ENCODE results near the gene PSMA4. TPM values are rescaled to one million over a fixed set of nuclear protein-coding genes. Genes with fewer than 3 reads are reported as not detected.

Gene PSMA4
- polyA plus RNA-seq, 1 donor, result 241 TPM

DNA sequence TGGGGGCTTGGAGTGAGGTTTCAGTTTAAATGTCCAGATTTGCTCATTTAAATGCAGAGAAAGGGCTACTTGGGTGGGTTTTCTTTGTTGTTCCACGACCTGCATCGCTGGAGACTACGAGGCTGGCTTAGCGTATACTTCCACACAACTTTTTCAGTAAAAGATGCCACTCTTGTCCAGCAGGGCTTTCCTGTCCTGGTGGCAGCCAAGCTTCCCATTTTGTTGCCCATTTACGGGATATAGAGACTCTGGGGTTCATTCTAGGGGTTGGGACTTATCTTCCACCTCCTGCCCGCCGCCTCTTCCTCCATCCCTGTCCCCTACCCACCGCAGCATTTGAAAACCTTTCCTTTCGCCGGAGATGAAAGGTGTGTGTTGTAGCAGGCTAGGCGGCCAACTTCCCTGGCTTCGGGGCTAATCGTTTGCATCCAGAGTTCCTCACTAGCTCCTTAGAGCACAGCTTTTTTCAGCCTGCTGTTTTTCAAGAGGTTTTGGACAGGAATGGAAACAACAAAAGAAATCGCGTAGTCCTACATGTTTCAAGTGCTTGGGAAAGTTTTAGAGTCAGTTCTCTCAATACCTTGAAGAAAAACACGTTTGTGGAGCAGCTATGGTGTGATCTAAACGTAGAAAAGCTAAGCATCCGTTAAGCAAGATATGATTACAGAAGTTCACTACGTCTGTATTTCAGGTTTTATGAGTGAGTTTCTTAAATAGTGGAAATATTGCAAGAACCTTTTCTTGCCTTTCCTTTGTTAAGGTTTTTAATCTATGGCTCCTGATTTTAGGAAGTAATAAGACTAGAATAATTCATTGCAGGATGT lies 25.9 kb downstream of the PSMA4 start:
- Histone ChIP-seq H3K27ac (ENCODE audit: low read length) (no peak overlapping the region), H3K4me3 (ENCODE audit: low read length) (peak overlapping the region; percentile 44), H3K9me3 (ENCODE audit: control insufficient read depth, low read depth, low read length) (no peaks in the 10 kb centered on the region), H3K27me3 (ENCODE audit: control insufficient read depth, insufficient read depth, low read length) (peaks cover 41% of the 10 kb centered on the region), H3K4me1 (ENCODE audit: control insufficient read depth, insufficient read depth, low read length) (peaks cover 3% of the 10 kb centered on the region), H3K36me3 (ENCODE audit: control insufficient read depth, insufficient read depth, low read length) (no peaks in the 10 kb centered on the region)
- peak in 1 of 2 donors; percentile 27 for DNase-seq
- no CpG with 5 or more reads among the region's 19 CpGs for WGBS (ENCODE audit: insufficient coverage, low lambda C conversion rate)

GRCh38 chr15:78567531-78567930 lies 27.3 kb downstream of the PSMA4 start:
- Histone ChIP-seq H3K9me3 (ENCODE audit: control insufficient read depth, low read depth, low read length) (no peaks in the 10 kb centered on the region), H3K27ac (ENCODE audit: low read length) (no peak overlapping the region), H3K36me3 (ENCODE audit: control insufficient read depth, insufficient read depth, low read length) (no peaks in the 10 kb centered on the region), H3K4me1 (ENCODE audit: control insufficient read depth, insufficient read depth, low read length) (peaks cover 3% of the 10 kb centered on the region), H3K27me3 (ENCODE audit: control insufficient read depth, insufficient read depth, low read length) (peaks cover 41% of the 10 kb centered on the region), H3K4me3 (ENCODE audit: low read length) (no peak overlapping the region)
- no peak for DNase-seq
- WGBS (ENCODE audit: insufficient coverage, low lambda C conversion rate), result 80% methylated on average over 1 of the region's 4 CpGs

DNA sequence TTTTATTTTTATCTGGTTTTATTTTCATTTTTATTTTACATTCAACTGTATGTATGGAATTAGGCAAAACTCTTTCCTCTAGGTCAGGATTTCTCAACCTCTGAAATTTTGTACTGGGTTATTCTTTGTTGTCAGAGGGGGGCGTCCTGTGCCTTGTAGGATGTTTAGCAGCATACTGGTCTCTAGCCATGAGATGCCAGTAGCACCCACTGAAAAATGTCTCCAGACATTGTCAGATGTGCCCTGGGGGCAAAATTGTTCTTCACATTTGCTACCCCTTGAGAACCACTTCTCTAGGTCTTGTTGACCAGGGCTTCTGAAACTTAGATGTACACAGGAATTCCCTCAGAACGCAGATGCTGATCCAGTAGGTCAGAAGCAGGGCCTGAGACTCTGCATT lies 30.5 kb downstream of the PSMA4 start:
- no peak for DNase-seq
- no peak overlapping the region for H3K27ac ChIP-seq (ENCODE audit: low read length)
- no peaks in the 10 kb centered on the region for H3K9me3 ChIP-seq (ENCODE audit: control insufficient read depth, low read depth, low read length)
- H3K4me1 ChIP-seq (ENCODE audit: control insufficient read depth, insufficient read depth, low read length), result no peaks in the 10 kb centered on the region
- H3K27me3 ChIP-seq (ENCODE audit: control insufficient read depth, insufficient read depth, low read length), result peaks cover 15% of the 10 kb centered on the region
- WGBS (ENCODE audit: insufficient coverage, low lambda C conversion rate), result no CpG with 5 or more reads among the region's 2 CpGs
- H3K4me3 ChIP-seq (ENCODE audit: low read length), result no peak overlapping the region
- H3K36me3 ChIP-seq (ENCODE audit: control insufficient read depth, insufficient read depth, low read length), result no peaks in the 10 kb centered on the region

GRCh38 chr15:78571382-78571781 lies 31.1 kb downstream of the PSMA4 start:
- H3K4me1 ChIP-seq (ENCODE audit: control insufficient read depth, insufficient read depth, low read length), result no peaks in the 10 kb centered on the region
- no peaks in the 10 kb centered on the region for H3K36me3 ChIP-seq (ENCODE audit: control insufficient read depth, insufficient read depth, low read length)
- H3K4me3 ChIP-seq (ENCODE audit: low read length), result no peak overlapping the region
- H3K27me3 ChIP-seq (ENCODE audit: control insufficient read depth, insufficient read depth, low read length), result peaks cover 8% of the 10 kb centered on the region
- no peaks in the 10 kb centered on the region for H3K9me3 ChIP-seq (ENCODE audit: control insufficient read depth, low read depth, low read length)
- DNase-seq, result no peak
- H3K27ac ChIP-seq (ENCODE audit: low read length), result no peak overlapping the region
- 82% methylated on average over 2 of the region's 4 CpGs for WGBS (ENCODE audit: insufficient coverage, low lambda C conversion rate)

- Histone ChIP-seq H3K27me3 (ENCODE audit: control insufficient read depth, insufficient read depth, low read length) (no peaks in the 10 kb centered on the region), H3K4me3 (ENCODE audit: low read length) (no peak overlapping the region), H3K36me3 (ENCODE audit: control insufficient read depth, insufficient read depth, low read length) (no peaks in the 10 kb centered on the region), H3K27ac (ENCODE audit: low read length) (no peak overlapping the region), H3K4me1 (ENCODE audit: control insufficient read depth, insufficient read depth, low read length) (no peaks in the 10 kb centered on the region), H3K9me3 (ENCODE audit: control insufficient read depth, low read depth, low read length) (no peaks in the 10 kb centered on the region)
- 0% methylated on average over 1 of the region's 4 CpGs for WGBS (ENCODE audit: insufficient coverage, low lambda C conversion rate)
- no peak for DNase-seq
Measured at GRCh38 chr15:78573416-78573815, 33.2 kb downstream of the PSMA4 start.

GRCh38 chr15:78574944-78575343 lies 34.7 kb downstream of the PSMA4 start:
- Histone ChIP-seq H3K4me1 (ENCODE audit: control insufficient read depth, insufficient read depth, low read length) (no peaks in the 10 kb centered on the region), H3K27ac (ENCODE audit: low read length) (no peak overlapping the region), H3K9me3 (ENCODE audit: control insufficient read depth, low read depth, low read length) (no peaks in the 10 kb centered on the region), H3K36me3 (ENCODE audit: control insufficient read depth, insufficient read depth, low read length) (no peaks in the 10 kb centered on the region), H3K27me3 (ENCODE audit: control insufficient read depth, insufficient read depth, low read length) (no peaks in the 10 kb centered on the region), H3K4me3 (ENCODE audit: low read length) (no peak overlapping the region)
- WGBS (ENCODE audit: insufficient coverage, low lambda C conversion rate), result 100% methylated on average over 1 of the region's 1 CpG
- no peak for DNase-seq

DNA sequence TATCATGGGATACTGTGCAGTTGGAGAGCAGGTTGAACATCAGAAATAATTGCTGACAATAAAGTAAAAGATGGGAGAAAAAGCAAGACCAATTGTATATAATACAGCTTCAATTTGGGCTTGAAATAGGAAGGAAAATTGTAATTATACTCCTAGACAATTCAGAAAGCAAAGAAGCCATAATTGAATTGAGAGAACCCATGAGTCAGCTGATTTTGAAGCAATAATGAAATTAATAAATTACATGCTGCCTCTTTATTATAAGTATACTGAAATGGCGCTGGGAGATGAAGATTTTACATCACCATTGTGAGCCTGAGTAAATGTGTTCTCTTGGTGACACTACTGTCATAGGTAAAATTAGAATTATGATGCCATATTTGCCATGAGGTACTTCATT lies 57.3 kb downstream of the PSMA4 start:
- H3K36me3 ChIP-seq (ENCODE audit: control insufficient read depth, insufficient read depth, low read length), result no peaks in the 10 kb centered on the region
- H3K27me3 ChIP-seq (ENCODE audit: control insufficient read depth, insufficient read depth, low read length), result no peaks in the 10 kb centered on the region
- no peaks in the 10 kb centered on the region for H3K4me1 ChIP-seq (ENCODE audit: control insufficient read depth, insufficient read depth, low read length)
- WGBS (ENCODE audit: insufficient coverage, low lambda C conversion rate), result no CpG with 5 or more reads among the region's 1 CpG
- DNase-seq, result no peak
- H3K4me3 ChIP-seq (ENCODE audit: low read length), result no peak overlapping the region
- no peak overlapping the region for H3K27ac ChIP-seq (ENCODE audit: low read length)
- no peaks in the 10 kb centered on the region for H3K9me3 ChIP-seq (ENCODE audit: control insufficient read depth, low read depth, low read length)

GRCh38 chr15:78598348-78598747 lies 58.1 kb downstream of the PSMA4 start:
- no CpG with 5 or more reads among the region's 3 CpGs for whole genome bisulfite sequencing (ENCODE audit: insufficient coverage, low lambda C conversion rate)
- no peak overlapping the region for H3K4me3 ChIP-seq (ENCODE audit: low read length)
- H3K9me3 ChIP-seq (ENCODE audit: control insufficient read depth, low read depth, low read length), result no peaks in the 10 kb centered on the region
- no peak for DNase-seq
- H3K4me1 ChIP-seq (ENCODE audit: control insufficient read depth, insufficient read depth, low read length), result no peaks in the 10 kb centered on the region
- H3K27ac ChIP-seq (ENCODE audit: low read length), result no peak overlapping the region
- H3K27me3 ChIP-seq (ENCODE audit: control insufficient read depth, insufficient read depth, low read length), result peaks cover 2% of the 10 kb centered on the region
- no peaks in the 10 kb centered on the region for H3K36me3 ChIP-seq (ENCODE audit: control insufficient read depth, insufficient read depth, low read length)

- peaks cover 2% of the 10 kb centered on the region for H3K27me3 ChIP-seq (ENCODE audit: control insufficient read depth, insufficient read depth, low read length)
- no peaks in the 10 kb centered on the region for H3K9me3 ChIP-seq (ENCODE audit: control insufficient read depth, low read depth, low read length)
- no peaks in the 10 kb centered on the region for H3K4me1 ChIP-seq (ENCODE audit: control insufficient read depth, insufficient read depth, low read length)
- H3K27ac ChIP-seq (ENCODE audit: low read length), result no peak overlapping the region
- no peak overlapping the region for H3K4me3 ChIP-seq (ENCODE audit: low read length)
- DNase-seq, result no peak
- H3K36me3 ChIP-seq (ENCODE audit: control insufficient read depth, insufficient read depth, low read length), result no peaks in the 10 kb centered on the region
Measured at GRCh38 chr15:78599189-78599588, 58.9 kb downstream of the PSMA4 start.
